NCI-H226 (cell line): ENCODE data around the gene EGFL7.
A peak's percentile ranks its signal among the peaks of the same experiment; 100 is the strongest.
"Not testable (repeated sequence)": the region's sequence is repeated elsewhere in the genome, so short reads cannot be mapped to it uniquely, and the experiment has no call there.

Experiments
- DNase-seq: peaks from one replicate; pipeline ENCODE4 v3.0.0-alpha.2; 2015

The EGFL7 gene

GRCh38 chr9:136625101-136626065, 37.3 kb upstream of the EGFL7 start:
- DNase-seq = peak; percentile 21

- no peak for DNase-seq
Observed at GRCh38 chr9:136626066-136626725, 36.5 kb upstream of the EGFL7 start.

GRCh38 chr9:136626740-136627642, 35.7 kb upstream of the EGFL7 start:
- no peak for DNase-seq

- DNase-seq = no peak
Observed at GRCh38 chr9:136627703-136628102, 35.0 kb upstream of the EGFL7 start.

- DNase-seq = no peak
Observed at GRCh38 chr9:136628268-136628667, 34.4 kb upstream of the EGFL7 start.

- no peak for DNase-seq
Observed at GRCh38 chr9:136629001-136629878, 33.5 kb upstream of the EGFL7 start.

GRCh38 chr9:136629879-136630661, 32.6 kb upstream of the EGFL7 start:
- no peak for DNase-seq

GRCh38 chr9:136630662-136630992, 32.1 kb upstream of the EGFL7 start:
- DNase-seq = no peak

- peak; percentile 37 for DNase-seq
Observed at GRCh38 chr9:136631038-136632000, 31.4 kb upstream of the EGFL7 start.

- DNase-seq = not testable (repeated sequence)
Observed at GRCh38 chr9:136632072-136632471, 30.6 kb upstream of the EGFL7 start.

GRCh38 chr9:136632491-136633106, 30.1 kb upstream of the EGFL7 start:
- DNase-seq = not testable (repeated sequence)

GRCh38 chr9:136634904-136635303, 27.8 kb upstream of the EGFL7 start:
- DNase-seq = no peak

GRCh38 chr9:136640171-136641111, 22.3 kb upstream of the EGFL7 start:
- no peak for DNase-seq

GRCh38 chr9:136642439-136642921, 20.2 kb upstream of the EGFL7 start:
- no peak for DNase-seq

GRCh38 chr9:136643596-136644342, 18.9 kb upstream of the EGFL7 start:
- no peak for DNase-seq

GRCh38 chr9:136644343-136644592, 18.4 kb upstream of the EGFL7 start:
- DNase-seq = no peak

GRCh38 chr9:136644593-136645351, 17.9 kb upstream of the EGFL7 start:
- peak; percentile 69 for DNase-seq
